Measurements from ENCODE around the gene COL9A2. TPM values are rescaled to one million over a fixed set of nuclear protein-coding genes. Genes with fewer than 3 reads are reported as not detected.

The COL9A2 gene
- total RNA-seq, 1 donor from 2014 or later = 7.1 TPM

DNA sequence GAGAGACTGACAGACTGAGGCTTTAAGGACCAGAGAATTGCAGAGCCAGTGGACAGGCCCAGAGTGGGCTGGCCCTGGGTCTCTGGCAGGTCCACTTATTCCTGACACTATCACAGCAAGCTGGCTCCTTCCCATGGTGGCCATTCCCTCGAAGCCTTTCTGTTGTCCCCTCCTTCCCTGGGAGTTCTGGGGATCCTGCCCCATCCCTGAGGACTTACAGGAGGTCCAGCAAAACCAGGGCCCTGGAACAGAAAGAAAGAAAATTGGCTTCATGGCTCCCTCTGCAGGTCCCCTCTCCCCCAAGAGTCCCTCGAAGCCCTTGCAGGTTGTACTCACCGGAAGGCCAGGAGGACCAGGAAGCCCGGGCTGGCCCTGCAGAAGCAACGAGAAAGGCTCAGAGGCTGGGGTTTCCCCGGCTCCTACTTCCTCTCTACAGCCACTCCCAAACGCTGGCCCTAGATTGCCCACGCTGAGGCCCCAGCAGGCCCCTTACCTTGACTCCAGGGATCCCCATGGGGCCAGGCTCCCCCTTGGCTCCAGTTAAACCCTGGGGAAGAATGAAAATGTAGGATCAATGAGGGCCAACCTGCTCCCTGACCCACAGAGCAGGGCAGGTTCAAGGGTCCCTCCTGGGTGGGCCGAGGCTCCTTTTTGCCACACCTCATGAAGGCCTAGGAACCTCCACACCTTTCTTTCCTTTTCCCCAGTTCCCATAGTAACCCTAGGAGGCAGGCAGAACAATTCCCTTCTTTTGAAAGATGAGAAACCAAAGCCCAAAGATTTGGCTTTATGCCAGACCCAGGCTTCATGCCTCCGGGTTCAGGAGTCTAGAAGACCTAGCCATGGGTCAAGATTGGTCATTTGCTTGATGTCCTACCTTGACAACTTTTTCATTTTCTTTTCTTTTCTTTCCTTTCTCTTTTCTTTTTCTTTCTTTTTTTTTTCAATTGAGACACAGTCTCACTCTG is 4.6 kb downstream of the COL9A2 start:
- peaks cover 34% of the 10 kb centered on the region for H3K4me1 ChIP-seq
- intact Hi-C loops (cut with DNase I) = no loop called here
- TF ChIP-seq POLR2AphosphoS5 (IDR thresholded peaks at IDR 0.05; ENCODE audit: insufficient read depth in 1 of 2, low read depth in 1 of 2) (no peak), POLR2A (IDR thresholded peaks at IDR 0.05) (no peak)
- TF ChIP-seq, protein P1, sequence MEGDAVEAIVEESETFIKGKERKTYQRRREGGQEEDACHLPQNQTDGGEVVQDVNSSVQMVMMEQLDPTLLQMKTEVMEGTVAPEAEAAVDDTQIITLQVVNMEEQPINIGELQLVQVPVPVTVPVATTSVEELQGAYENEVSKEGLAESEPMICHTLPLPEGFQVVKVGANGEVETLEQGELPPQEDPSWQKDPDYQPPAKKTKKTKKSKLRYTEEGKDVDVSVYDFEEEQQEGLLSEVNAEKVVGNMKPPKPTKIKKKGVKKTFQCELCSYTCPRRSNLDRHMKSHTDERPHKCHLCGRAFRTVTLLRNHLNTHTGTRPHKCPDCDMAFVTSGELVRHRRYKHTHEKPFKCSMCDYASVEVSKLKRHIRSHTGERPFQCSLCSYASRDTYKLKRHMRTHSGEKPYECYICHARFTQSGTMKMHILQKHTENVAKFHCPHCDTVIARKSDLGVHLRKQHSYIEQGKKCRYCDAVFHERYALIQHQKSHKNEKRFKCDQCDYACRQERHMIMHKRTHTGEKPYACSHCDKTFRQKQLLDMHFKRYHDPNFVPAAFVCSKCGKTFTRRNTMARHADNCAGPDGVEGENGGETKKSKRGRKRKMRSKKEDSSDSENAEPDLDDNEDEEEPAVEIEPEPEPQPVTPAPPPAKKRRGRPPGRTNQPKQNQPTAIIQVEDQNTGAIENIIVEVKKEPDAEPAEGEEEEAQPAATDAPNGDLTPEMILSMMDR (IDR thresholded peaks at IDR 0.05) = no peak
- peaks cover 3% of the 10 kb centered on the region for H3K27me3 ChIP-seq
- peak in 1 of 2 donors; percentile 70 for DNase-seq (ENCODE audit: extremely low spot score in 2 of 2)
- no peak overlapping the region for H3K27ac ChIP-seq
- no peaks in the 10 kb centered on the region for H3K36me3 ChIP-seq
- no peak overlapping the region for H3K4me3 ChIP-seq
- no peaks in the 10 kb centered on the region for H3K9me3 ChIP-seq

- DNase-seq (ENCODE audit: extremely low spot score in 2 of 2) = peak in 1 of 2 donors; percentile 37
- intact Hi-C loops (cut with DNase I) = no loop called here
- no peaks in the 10 kb centered on the region for H3K27me3 ChIP-seq
- TF ChIP-seq POLR2A (IDR thresholded peaks at IDR 0.05) = no peak
- TF ChIP-seq, protein P1 (IDR thresholded peaks at IDR 0.05) = no peak
- no peak for TF ChIP-seq POLR2AphosphoS5 (IDR thresholded peaks at IDR 0.05; ENCODE audit: insufficient read depth in 1 of 2, low read depth in 1 of 2)
- no peak overlapping the region for H3K27ac ChIP-seq
- H3K4me1 ChIP-seq = peaks cover 26% of the 10 kb centered on the region
- H3K36me3 ChIP-seq = no peaks in the 10 kb centered on the region
- H3K4me3 ChIP-seq = no peak overlapping the region
- no peaks in the 10 kb centered on the region for H3K9me3 ChIP-seq
Observed at GRCh38 chr1:40311692-40312091, 5.4 kb downstream of the COL9A2 start.

DNA sequence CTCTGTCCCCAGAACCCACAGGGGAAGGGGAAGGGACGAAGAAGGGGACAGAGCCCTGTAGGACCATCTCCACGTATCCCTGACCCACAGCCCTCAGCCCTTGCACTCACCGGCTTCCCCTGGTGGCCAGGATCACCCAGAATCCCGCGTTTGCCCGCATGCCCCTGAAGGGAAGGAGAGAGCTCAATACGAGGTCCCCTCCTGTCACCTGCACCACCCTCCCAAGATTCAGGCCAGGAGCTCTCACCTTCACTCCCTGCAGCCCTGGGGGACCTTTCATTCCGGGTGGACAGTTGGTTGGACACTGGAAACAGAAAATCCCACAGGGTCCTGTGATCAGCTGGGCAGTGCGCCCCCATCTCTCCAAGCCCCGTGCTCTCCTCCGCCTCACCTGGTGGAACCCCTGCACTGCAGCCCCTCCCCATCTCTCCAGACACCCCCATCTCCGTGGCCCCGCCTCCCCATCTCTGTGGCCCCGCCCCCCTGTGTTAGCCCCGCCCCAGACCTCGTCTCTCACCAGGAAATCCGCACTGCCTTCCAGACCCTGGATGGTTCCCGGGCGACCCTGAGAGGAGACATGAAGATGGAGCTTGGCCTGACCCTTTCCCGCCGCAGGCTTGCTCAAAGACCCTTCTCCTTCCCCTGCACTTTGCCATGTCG is 6.0 kb downstream of the COL9A2 start:
- peak in 1 of 2 donors; percentile 87 for DNase-seq (ENCODE audit: extremely low spot score in 2 of 2)
- TF ChIP-seq, protein P1 (IDR thresholded peaks at IDR 0.05) = no peak
- TF ChIP-seq POLR2A (IDR thresholded peaks at IDR 0.05) (no peak), POLR2AphosphoS5 (IDR thresholded peaks at IDR 0.05; ENCODE audit: insufficient read depth in 1 of 2, low read depth in 1 of 2) (no peak)
- Histone ChIP-seq H3K27me3 (no peaks in the 10 kb centered on the region), H3K4me3 (no peak overlapping the region), H3K27ac (no peak overlapping the region), H3K4me1 (peaks cover 20% of the 10 kb centered on the region), H3K9me3 (no peaks in the 10 kb centered on the region), H3K36me3 (no peaks in the 10 kb centered on the region)
- intact Hi-C loops (cut with DNase I) = no loop called here

GRCh38 chr1:40310129-40310461 is 7.0 kb downstream of the COL9A2 start:
- Histone ChIP-seq H3K4me1 (peaks cover 11% of the 10 kb centered on the region), H3K36me3 (no peaks in the 10 kb centered on the region), H3K27ac (no peak overlapping the region), H3K4me3 (no peak overlapping the region), H3K9me3 (no peaks in the 10 kb centered on the region), H3K27me3 (no peaks in the 10 kb centered on the region)
- intact Hi-C loops (cut with DNase I) = no loop called here
- TF ChIP-seq POLR2A (IDR thresholded peaks at IDR 0.05) (no peak), POLR2AphosphoS5 (IDR thresholded peaks at IDR 0.05; ENCODE audit: insufficient read depth in 1 of 2, low read depth in 1 of 2) (no peak)
- TF ChIP-seq, protein P1 (IDR thresholded peaks at IDR 0.05) = no peak
- DNase-seq (ENCODE audit: extremely low spot score in 2 of 2) = no peak
